HepG2 (cell line): ENCODE results near the gene DCTN1. TPM values are rescaled to one million over a fixed set of nuclear protein-coding genes. Genes with fewer than 3 reads are reported as not detected.

Experiments
- ARHGAP35 ChIP-seq: sonication (generic); formaldehyde crosslinking; IDR thresholded peaks from 2 replicates; pipeline ENCODE4 v1.9.0; 2022; ENCODE audit warnings: mild to moderate bottlenecking, inconsistent platforms, moderate library complexity, missing genetic modification reagents, borderline replicate concordance
- ATRX ChIP-seq: sonication (generic); formaldehyde crosslinking; IDR thresholded peaks from 2 replicates; pipeline ENCODE4 v1.4.0; 2020; ENCODE audit warnings: missing genetic modification reagents, borderline replicate concordance
- HDAC2 ChIP-seq: sonication (generic); formaldehyde crosslinking; IDR thresholded peaks from 2 replicates; pipeline ENCODE4 v1.4.0; 2020; ENCODE audit warnings: missing genetic modification reagents
- HOXA3 ChIP-seq: sonication (generic); formaldehyde crosslinking; IDR thresholded peaks from 2 replicates; pipeline ENCODE4 v1.5.0; 2020; ENCODE audit warnings: missing genetic modification reagents
- MIXL1 ChIP-seq: IDR thresholded peaks from 2 replicates; pipeline ENCODE4 v1.6.1; 2016
- NCOA2 ChIP-seq: sonication (generic); formaldehyde crosslinking; IDR thresholded peaks from 2 replicates; pipeline ENCODE4 v1.8.0; 2022; ENCODE audit warnings: inconsistent platforms
- NFYC ChIP-seq: IDR thresholded peaks from 2 replicates; pipeline ENCODE4 v1.6.1; 2016; ENCODE audit warnings: missing genetic modification reagents, missing compliant biosample characterization
- NR2C2 ChIP-seq: sonication (generic); formaldehyde crosslinking; IDR thresholded peaks from 2 replicates; pipeline ENCODE4 v1.4.0; 2020; ENCODE audit warnings: missing genetic modification reagents, mild to moderate bottlenecking, moderate library complexity, borderline replicate concordance
- SP140L ChIP-seq: sonication (generic); formaldehyde crosslinking; IDR thresholded peaks from 2 replicates; pipeline ENCODE4 v1.4.0; 2020; ENCODE audit warnings: missing genetic modification reagents, borderline replicate concordance
- SP5 ChIP-seq: IDR thresholded peaks from 2 replicates; pipeline ENCODE4 v1.6.1; 2016; ENCODE audit warnings: low read depth, borderline replicate concordance
- ZNF263 ChIP-seq: sonication (generic); formaldehyde crosslinking; IDR thresholded peaks from 2 replicates; pipeline ENCODE4 v1.4.0; 2020; ENCODE audit warnings: missing genetic modification reagents
- ZNF549 ChIP-seq: sonication (generic); formaldehyde crosslinking; IDR thresholded peaks from 2 replicates; pipeline ENCODE4 v1.5.0; 2020; ENCODE audit warnings: missing genetic modification reagents
- ZNF607 ChIP-seq: sonication (generic); formaldehyde crosslinking; IDR thresholded peaks from 2 replicates; pipeline ENCODE4 v1.5.1; 2020; ENCODE audit warnings: missing genetic modification reagents, mild to moderate bottlenecking, borderline replicate concordance
- polyA plus RNA-seq, 8 experiments: library from polyadenylated mRNA; depleted of rRNA in 3 of 8; stranded (reverse) in 7 of 8; unstranded in 1 of 8; fragments of >200 nt; fragmentation: Illumina TruSeq in 4 of 8; extraction: Trizol in 4 of 8; gene quantifications; 2 replicates each; pipeline versions ENCODE4 v1.2.1 to v1.2.3, GENCODE V29; 2011 to 2016; ENCODE audit warnings: low read depth in 4 of 8, missing spikeins in 1 of 8, mixed read lengths in 1 of 8; ENCODE audit not compliant: insufficient read depth in 1 of 8
- total RNA-seq, 5 experiments: library from RNA; depleted of rRNA; stranded (reverse); fragments of >200 nt; fragmentation: Illumina TruSeq; extraction: Trizol; gene quantifications; 2 replicates each; pipeline ENCODE4 v1.2.3, GENCODE V29; 2016; ENCODE audit warnings: low read depth in 1 of 5
- TF ChIP-seq, protein P1 (sequence below): sonication (generic); formaldehyde crosslinking; IDR thresholded peaks from 2 replicates; pipeline ENCODE4 v1.9.0; 2021; ENCODE audit warnings: missing genetic modification reagents, borderline replicate concordance
- TF ChIP-seq, protein P2 (sequence below): sonication (generic); formaldehyde crosslinking; IDR thresholded peaks from 2 replicates; pipeline ENCODE4 v1.5.1; 2020; ENCODE audit warnings: missing genetic modification reagents, mild to moderate bottlenecking, borderline replicate concordance
- TF ChIP-seq, protein P3 (sequence below): sonication (generic); formaldehyde crosslinking; IDR thresholded peaks from 2 replicates; pipeline ENCODE4 v1.8.0; 2022; ENCODE audit warnings: missing genetic modification reagents, mild to moderate bottlenecking, inconsistent platforms, borderline replicate concordance
- TF ChIP-seq, protein P4 (sequence below): sonication (generic); formaldehyde crosslinking; IDR thresholded peaks from 2 replicates; pipeline ENCODE4 v1.8.0; 2023; ENCODE audit warnings: mild to moderate bottlenecking, missing genetic modification reagents
- TF ChIP-seq, protein P5 (sequence below): sonication (generic); formaldehyde crosslinking; IDR thresholded peaks from 2 replicates; pipeline ENCODE4 v1.5.0; 2020; ENCODE audit warnings: missing genetic modification reagents
- TF ChIP-seq, protein P6 (sequence below): sonication (generic); formaldehyde crosslinking; IDR thresholded peaks from 2 replicates; pipeline ENCODE4 v1.9.0; 2021; ENCODE audit warnings: missing genetic modification reagents, mild to moderate bottlenecking, borderline replicate concordance

The DCTN1 gene
- total and polyA plus RNA-seq, 2 of the 13 experiments (the other 11 are each of a cell fraction or from before 2014, with no cell fraction given): 73.2 to 122 TPM

DNA sequence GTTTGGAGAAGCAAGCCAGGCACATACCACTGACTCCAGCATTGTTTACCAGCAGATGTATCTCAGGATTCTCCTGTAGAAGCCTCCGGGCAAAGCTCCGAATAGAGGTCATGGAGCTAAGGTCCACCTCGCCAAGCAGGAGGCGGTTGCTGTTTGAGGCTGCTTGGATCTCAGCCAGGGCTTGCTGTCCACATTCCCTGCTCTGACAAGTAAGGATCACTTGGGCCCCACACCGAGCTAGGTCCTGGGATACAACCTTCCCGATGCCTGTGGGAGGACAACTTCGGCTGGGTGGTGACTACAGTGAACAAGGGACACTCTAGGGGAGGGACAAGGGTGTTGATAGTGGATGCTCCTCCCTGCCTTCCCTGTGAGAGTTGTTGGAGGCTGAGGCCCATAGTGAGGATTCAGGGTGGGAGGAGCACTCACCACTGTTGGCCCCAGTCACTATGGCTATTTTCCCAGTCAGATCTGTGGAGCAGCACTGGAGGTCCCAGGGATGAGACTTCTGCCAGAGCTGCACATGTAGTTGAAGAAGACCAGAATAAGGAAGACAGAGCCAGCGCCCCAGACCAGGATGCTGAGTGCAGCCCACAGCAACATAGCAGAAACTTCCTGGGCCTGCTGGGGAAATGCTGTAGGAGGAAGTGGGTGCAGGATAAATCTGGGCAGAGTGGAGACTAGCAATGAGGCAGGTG lies 33.0 kb upstream of the DCTN1 start (continued):
- TF ChIP-seq ZNF549: no peak
- no peak for TF ChIP-seq ATRX
- no peak for TF ChIP-seq NFYC (CRISPR knock-in tag)
- TF ChIP-seq ARHGAP35 (CRISPR knock-in tag): no peak
- TF ChIP-seq HOXA3: peak; percentile 54; the same call in 1 of the 2 replicates
- peak; percentile 97 for TF ChIP-seq ZNF263 (CRISPR knock-in tag)
- no peak for TF ChIP-seq NCOA2
- TF ChIP-seq ZNF607 (CRISPR knock-in tag): no peak
- TF ChIP-seq, protein P1, sequence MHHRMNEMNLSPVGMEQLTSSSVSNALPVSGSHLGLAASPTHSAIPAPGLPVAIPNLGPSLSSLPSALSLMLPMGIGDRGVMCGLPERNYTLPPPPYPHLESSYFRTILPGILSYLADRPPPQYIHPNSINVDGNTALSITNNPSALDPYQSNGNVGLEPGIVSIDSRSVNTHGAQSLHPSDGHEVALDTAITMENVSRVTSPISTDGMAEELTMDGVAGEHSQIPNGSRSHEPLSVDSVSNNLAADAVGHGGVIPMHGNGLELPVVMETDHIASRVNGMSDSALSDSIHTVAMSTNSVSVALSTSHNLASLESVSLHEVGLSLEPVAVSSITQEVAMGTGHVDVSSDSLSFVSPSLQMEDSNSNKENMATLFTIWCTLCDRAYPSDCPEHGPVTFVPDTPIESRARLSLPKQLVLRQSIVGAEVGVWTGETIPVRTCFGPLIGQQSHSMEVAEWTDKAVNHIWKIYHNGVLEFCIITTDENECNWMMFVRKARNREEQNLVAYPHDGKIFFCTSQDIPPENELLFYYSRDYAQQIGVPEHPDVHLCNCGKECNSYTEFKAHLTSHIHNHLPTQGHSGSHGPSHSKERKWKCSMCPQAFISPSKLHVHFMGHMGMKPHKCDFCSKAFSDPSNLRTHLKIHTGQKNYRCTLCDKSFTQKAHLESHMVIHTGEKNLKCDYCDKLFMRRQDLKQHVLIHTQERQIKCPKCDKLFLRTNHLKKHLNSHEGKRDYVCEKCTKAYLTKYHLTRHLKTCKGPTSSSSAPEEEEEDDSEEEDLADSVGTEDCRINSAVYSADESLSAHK (CRISPR knock-in tag): no peak
- TF ChIP-seq, protein P2, sequence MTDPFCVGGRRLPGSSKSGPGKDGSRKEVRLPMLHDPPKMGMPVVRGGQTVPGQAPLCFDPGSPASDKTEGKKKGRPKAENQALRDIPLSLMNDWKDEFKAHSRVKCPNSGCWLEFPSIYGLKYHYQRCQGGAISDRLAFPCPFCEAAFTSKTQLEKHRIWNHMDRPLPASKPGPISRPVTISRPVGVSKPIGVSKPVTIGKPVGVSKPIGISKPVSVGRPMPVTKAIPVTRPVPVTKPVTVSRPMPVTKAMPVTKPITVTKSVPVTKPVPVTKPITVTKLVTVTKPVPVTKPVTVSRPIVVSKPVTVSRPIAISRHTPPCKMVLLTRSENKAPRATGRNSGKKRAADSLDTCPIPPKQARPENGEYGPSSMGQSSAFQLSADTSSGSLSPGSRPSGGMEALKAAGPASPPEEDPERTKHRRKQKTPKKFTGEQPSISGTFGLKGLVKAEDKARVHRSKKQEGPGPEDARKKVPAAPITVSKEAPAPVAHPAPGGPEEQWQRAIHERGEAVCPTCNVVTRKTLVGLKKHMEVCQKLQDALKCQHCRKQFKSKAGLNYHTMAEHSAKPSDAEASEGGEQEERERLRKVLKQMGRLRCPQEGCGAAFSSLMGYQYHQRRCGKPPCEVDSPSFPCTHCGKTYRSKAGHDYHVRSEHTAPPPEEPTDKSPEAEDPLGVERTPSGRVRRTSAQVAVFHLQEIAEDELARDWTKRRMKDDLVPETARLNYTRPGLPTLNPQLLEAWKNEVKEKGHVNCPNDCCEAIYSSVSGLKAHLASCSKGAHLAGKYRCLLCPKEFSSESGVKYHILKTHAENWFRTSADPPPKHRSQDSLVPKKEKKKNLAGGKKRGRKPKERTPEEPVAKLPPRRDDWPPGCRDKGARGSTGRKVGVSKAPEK (CRISPR knock-in tag): no peak
- TF ChIP-seq, protein P3, sequence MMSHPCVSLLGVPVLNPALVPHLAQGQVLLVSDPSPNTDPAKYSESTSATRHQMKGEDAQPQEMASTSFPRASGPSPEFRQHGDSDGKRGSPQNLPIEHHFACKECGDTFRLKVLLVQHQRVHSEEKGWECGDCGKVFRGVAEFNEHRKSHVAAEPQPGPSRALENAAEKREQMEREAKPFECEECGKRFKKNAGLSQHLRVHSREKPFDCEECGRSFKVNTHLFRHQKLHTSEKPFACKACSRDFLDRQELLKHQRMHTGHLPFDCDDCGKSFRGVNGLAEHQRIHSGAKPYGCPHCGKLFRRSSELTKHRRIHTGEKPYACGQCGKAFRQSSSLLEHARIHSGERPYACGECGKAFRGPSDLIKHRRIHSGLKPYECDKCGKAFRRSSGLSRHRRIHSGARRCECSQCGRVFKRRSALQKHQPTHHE (CRISPR knock-in tag): no peak
- TF ChIP-seq HDAC2 (CRISPR knock-in tag): peak; percentile 26; the same call in 1 of the 2 replicates
- peak; percentile 79 for TF ChIP-seq SP5 (CRISPR knock-in tag)
- TF ChIP-seq, protein P4, sequence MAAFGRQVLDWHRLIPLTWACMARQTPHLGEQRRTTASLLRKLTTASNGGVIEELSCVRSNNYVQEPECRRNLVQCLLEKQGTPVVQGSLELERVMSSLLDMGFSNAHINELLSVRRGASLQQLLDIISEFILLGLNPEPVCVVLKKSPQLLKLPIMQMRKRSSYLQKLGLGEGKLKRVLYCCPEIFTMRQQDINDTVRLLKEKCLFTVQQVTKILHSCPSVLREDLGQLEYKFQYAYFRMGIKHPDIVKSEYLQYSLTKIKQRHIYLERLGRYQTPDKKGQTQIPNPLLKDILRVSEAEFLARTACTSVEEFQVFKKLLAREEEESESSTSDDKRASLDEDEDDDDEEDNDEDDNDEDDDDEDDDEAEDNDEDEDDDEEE (CRISPR knock-in tag): no peak
- TF ChIP-seq SP140L (CRISPR knock-in tag): no peak
- no peak for TF ChIP-seq NR2C2 (CRISPR knock-in tag)
- TF ChIP-seq, protein P5, sequence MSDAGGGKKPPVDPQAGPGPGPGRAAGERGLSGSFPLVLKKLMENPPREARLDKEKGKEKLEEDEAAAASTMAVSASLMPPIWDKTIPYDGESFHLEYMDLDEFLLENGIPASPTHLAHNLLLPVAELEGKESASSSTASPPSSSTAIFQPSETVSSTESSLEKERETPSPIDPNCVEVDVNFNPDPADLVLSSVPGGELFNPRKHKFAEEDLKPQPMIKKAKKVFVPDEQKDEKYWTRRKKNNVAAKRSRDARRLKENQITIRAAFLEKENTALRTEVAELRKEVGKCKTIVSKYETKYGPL (CRISPR knock-in tag): no peak
- TF ChIP-seq MIXL1 (CRISPR knock-in tag): 0 out of 2 replicates have a peak, but pooled peaks have one; percentile 28
- TF ChIP-seq, protein P6, sequence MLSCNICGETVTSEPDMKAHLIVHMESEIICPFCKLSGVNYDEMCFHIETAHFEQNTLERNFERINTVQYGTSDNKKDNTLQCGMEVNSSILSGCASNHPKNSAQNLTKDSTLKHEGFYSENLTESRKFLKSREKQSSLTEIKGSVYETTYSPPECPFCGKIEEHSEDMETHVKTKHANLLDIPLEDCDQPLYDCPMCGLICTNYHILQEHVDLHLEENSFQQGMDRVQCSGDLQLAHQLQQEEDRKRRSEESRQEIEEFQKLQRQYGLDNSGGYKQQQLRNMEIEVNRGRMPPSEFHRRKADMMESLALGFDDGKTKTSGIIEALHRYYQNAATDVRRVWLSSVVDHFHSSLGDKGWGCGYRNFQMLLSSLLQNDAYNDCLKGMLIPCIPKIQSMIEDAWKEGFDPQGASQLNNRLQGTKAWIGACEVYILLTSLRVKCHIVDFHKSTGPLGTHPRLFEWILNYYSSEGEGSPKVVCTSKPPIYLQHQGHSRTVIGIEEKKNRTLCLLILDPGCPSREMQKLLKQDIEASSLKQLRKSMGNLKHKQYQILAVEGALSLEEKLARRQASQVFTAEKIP (CRISPR knock-in tag): no peak
